ENCODE measurements around the gene TM9SF4.
A peak's percentile ranks its signal among the peaks of the same experiment; 100 is the strongest.

TM9SF4 gene

GRCh38 chr20:32132911-32133549 is 23.5 kb downstream of the TM9SF4 start:
- no peak for DNase-seq

GRCh38 chr20:32134026-32134425 is 24.5 kb downstream of the TM9SF4 start:
- no peak for DNase-seq

GRCh38 chr20:32135983-32136515 is 26.5 kb downstream of the TM9SF4 start:
- DNase-seq, result no peak

GRCh38 chr20:32138921-32139320 is 29.4 kb downstream of the TM9SF4 start:
- no peak for DNase-seq

GRCh38 chr20:32139947-32140346 is 30.4 kb downstream of the TM9SF4 start:
- peak; percentile 41 for DNase-seq

GRCh38 chr20:32140603-32141002 is 31.1 kb downstream of the TM9SF4 start:
- DNase-seq, result no peak

- no peak for DNase-seq
Measured at GRCh38 chr20:32141465-32141980, 32.0 kb downstream of the TM9SF4 start.

GRCh38 chr20:32142088-32142487 is 32.6 kb downstream of the TM9SF4 start:
- no peak for DNase-seq

- DNase-seq, result no peak
Measured at GRCh38 chr20:32142991-32143390, 33.5 kb downstream of the TM9SF4 start.

- DNase-seq, result no peak
Measured at GRCh38 chr20:32144898-32145662, 35.6 kb downstream of the TM9SF4 start.

- DNase-seq, result no peak
Measured at GRCh38 chr20:32149566-32150170, 40.2 kb downstream of the TM9SF4 start.

- DNase-seq, result no peak
Measured at GRCh38 chr20:32150291-32150848, 40.9 kb downstream of the TM9SF4 start.

GRCh38 chr20:32152421-32153155 is 43.1 kb downstream of the TM9SF4 start:
- DNase-seq, result no peak

- DNase-seq, result no peak
Measured at GRCh38 chr20:32153156-32153665, 43.7 kb downstream of the TM9SF4 start.

- no peak for DNase-seq
Measured at GRCh38 chr20:32153771-32154170, 44.3 kb downstream of the TM9SF4 start.

- peak; percentile 89 for DNase-seq
Measured at GRCh38 chr20:32155017-32155981, 45.8 kb downstream of the TM9SF4 start.

- DNase-seq, result no peak
Measured at GRCh38 chr20:32157611-32158010, 48.1 kb downstream of the TM9SF4 start.

- no peak for DNase-seq
Measured at GRCh38 chr20:32158351-32158750, 48.8 kb downstream of the TM9SF4 start.

- DNase-seq, result no peak
Measured at GRCh38 chr20:32158943-32159660, 49.6 kb downstream of the TM9SF4 start.

- DNase-seq, result no peak
Measured at GRCh38 chr20:32159766-32160221, 50.3 kb downstream of the TM9SF4 start.

Data from kidney glomerular epithelial cell (primary cell).